G401 (cell line): ENCODE data around the gene TMEM59. TPM values are rescaled to one million over a fixed set of nuclear protein-coding genes. Genes with fewer than 3 reads are reported as not detected.
"Not testable (repeated sequence)": the region's sequence is repeated elsewhere in the genome, so short reads cannot be mapped to it uniquely, and the experiment has no call there.

ENCODE experiments used
- DNase-seq: peaks from one replicate; pipeline ENCODE4 v3.0.0-alpha.2; 2015; ENCODE audit warnings: low spot score
- in situ Hi-C: cut with HindIII; loops from 2 replicates; pipeline ENCODE4 v1.10.0; 2016; ENCODE audit warnings: low sequenced_read_pairs, mixed read lengths
- total RNA-seq: library from RNA; depleted of rRNA; stranded (reverse); fragments of >200 nt; shearing (Covaris generic); gene quantifications from 2 replicates; pipeline ENCODE4 v1.2.3, GENCODE V29; 2014

Gene TMEM59
- total RNA-seq, 1 experiment from 2014 or later, result 126 TPM

DNA sequence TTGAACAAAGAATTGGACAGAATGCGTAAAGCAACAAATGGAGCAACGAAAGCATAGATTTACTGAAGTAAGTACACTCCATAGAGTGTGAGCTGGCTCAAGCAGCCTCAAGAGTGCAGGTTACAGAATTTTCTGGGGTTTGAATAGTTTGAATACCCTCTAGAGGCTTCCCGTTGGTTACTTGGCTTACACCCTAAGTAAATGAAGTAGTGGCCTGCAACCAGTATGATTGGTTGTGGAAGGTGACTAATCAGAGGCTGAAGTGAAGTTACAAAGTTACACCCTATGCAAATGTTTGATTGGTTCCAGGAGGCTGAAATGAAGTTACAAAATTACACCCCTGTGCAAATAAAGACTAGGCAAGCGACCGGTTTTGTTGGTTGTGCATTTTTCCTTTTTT lies 11.3 kb upstream of the TMEM59 start:
- in situ Hi-C loops, result no loop called here
- DNase-seq, result no peak

DNA sequence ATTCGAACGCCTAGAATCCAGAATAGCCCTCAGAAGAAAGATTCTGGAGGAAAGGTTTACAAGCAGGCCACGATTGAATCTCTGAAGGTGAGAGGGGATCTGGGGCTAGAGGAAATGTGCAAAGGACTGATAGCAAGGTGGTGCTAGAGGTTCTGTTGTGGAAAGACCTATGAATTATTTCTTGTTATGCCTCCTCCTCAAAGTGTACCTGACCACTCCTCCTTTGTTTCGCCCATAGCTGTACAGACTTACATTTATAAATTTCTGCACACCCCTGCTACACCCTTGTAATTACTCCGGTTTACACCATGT lies 1.4 kb upstream of the TMEM59 start:
- no peak for DNase-seq
- in situ Hi-C loops, result no loop called here

DNA sequence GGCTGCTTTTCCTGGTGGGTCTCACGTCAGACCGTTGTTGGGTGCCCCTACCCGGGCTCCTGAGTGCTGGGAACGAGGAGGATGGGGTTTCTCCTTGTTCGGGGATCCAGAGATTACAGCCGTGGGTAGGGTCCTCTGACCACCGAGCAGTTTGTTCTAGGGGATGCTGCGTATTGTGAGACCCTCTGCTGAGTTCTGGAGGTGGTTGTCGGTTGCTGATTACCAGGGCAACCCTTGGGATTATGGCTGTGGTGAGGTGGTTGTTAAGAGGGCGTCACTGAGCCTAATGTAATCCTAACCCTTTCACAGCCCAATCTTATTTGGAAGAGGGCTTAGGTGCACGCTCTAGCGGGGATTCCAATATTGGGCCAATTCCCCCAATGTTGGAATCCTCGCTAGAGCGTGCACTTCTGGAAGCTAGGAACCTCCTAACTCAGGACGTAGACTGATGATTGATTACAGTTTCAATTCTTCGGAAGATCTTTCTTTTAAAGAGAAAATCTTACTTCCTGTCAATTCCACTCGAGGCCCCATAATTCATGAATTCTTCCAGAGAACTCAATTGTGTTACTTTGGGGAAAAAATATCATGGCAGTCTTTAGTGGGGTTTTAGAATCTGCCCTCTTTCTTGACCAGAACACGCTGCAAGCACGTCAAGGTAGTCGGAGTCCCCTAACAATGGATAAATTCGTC lies 887 bp upstream of the TMEM59 start:
- in situ Hi-C loops, result no loop called here
- no peak for DNase-seq

DNA sequence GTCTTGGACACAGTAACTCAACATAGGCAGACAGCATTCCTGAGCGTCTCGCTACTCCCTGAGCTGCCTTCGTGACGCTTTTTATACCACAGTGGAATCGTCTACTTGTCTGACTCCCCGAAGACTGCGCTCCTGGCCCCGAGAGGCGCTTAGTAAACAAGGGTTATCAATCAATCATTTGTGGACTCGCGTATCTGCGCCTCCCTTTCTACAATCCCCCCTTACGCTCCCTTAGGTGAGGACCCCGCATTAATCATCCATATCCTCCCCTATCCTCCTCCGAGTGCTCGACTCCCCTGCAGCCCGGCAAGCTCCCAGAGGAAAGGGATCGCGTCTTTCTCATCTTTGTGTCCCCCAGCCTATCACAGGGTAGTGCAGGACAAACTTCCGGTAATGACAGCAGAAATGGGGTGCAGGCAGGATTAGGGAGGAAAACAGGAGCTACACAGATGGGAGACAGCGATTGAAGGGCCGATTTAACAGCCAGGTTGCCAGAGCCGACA lies 522 bp downstream of the TMEM59 start:
- in situ Hi-C loops, result no loop called here
- peak; percentile 67 for DNase-seq

DNA sequence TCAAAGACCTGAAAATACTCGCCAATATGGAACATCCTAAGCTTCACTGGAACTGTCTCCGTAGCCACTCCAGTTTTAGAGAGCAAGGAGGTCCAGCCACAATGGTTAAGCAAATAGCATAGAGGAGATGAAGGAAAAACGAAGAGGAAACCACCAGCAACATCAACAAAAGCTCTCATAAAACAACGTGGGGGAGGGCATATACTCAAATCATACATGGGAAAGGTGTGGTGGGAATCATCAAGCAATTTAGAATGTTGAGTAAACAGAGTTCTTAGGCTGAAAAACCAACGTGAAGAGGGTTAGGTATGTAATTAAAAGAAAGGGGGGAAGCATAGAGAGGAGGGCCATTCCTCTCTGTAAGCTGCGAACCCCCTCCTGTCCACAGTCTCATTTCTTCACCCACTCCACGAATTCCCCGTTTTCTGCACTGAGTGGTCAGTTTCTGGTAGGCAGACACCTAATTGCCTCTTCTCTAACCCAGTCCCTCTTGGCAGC lies 1.0 kb downstream of the TMEM59 start:
- in situ Hi-C loops, result no loop called here
- DNase-seq, result no peak

DNA sequence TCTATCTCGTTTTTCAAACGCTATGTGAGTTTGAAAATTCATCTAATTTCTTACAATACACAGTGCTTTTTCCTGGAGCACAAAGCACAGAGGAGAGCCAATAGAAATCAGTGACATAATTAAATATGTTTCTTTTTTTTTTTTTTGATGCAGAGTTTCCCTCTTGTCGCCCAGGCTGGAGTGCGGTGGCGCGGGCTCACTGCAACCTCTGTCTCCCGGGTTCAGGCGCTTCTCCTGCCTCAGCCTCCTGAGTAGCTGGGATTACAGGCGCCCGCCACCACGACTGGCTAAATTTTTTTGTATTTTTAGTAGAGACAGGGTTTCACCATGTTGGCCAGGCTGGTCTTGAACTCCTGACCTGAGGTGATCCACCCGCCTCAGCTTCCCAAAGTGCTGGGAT lies 2.6 kb downstream of the TMEM59 start:
- DNase-seq, in situ Hi-C loops: not testable (repeated sequence)

DNA sequence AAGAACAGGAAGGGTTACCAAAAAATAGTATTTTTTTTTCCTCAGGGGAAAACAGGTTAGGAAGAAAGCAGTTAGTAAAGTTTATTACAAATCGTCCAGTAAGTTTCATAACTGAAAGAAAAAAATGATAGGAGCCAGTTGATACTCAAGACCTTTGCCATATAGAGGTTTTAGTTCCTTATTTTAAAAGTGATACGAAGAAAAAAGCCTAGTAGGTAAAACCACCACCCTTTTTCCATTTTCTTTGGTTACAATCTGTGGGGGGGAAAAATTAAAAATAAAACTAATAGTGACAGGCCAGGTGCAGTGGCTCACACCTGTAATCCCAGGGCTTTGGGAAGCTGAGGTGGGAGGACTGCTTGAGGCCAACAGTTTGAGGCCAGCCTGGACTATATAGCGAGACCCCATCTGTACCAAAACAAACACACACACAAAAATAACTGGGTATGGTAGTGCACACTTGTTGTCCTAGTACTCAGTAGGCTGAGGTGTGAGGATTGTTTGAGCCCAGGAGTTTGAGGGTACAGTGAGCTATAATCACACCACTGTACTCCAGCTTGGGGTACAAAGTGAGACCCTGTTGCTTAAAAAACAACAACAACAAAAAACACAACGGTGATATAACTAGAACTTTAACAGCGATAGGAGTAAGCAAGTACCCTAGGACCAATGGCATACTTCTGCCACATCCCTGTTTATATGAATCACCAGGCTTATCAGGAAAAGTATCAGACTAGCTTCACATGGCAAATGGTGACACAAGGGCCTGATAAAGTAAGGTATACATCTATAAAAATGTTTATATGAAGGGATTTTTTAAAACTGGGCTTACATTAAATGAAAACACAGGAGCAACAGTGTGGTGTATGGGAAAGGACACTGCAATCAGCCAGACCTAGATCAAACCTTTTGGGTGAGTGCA lies 5.4 kb downstream of the TMEM59 start:
- in situ Hi-C loops, result no loop called here
- no peak for DNase-seq

DNA sequence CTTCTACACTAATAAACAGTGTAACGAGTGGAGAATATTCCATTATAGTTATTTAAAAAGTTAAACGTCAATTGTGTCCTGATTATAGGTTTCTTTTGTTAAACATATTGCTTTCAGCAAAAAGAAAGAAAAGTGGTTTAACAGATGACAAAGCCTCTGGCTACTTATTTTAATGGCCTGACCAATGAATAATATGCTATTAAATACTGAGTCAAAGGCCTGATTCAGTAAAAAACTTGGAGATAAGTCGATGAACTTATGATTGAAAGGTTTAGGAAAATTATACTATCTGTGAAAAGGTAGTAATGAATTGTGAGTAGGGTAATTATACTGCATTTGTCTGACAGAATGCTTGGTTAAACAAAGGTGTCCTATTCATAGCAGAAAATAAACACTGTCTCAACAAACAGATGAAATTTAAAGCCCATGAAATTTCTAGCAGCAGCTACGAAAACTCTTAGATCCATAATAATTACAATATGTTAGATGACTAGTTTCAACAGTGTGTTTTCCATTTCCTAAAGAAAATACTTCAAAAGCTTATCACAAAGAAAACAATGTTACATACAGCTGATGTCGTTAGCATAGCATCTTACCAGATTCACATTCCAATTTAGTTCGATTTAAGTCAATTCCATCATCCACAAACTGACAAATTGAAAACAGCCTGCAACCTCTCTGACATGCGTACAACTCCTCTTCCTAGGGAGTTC lies 6.2 kb downstream of the TMEM59 start:
- no peak for DNase-seq
- in situ Hi-C loops, result no loop called here

DNA sequence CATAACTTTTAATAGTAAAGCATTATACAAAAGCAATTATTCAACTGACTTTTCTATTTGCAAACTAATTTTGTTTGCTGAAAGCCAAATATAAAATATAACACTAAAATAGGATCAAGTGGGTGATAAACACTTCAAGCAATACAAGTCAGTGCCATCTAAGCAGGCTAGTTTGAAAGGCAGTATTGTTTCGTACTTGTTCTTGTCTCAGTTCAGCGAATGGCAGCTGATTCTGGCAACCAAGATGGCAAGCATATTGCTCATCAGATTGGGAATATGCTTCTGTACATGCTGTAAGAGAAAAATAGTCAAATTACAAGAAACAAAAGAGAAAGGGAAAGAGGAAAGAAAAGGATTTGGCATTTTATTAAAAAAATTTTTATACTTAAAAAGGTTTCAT lies 7.5 kb downstream of the TMEM59 start:
- DNase-seq, result no peak
- in situ Hi-C loops, result no loop called here

DNA sequence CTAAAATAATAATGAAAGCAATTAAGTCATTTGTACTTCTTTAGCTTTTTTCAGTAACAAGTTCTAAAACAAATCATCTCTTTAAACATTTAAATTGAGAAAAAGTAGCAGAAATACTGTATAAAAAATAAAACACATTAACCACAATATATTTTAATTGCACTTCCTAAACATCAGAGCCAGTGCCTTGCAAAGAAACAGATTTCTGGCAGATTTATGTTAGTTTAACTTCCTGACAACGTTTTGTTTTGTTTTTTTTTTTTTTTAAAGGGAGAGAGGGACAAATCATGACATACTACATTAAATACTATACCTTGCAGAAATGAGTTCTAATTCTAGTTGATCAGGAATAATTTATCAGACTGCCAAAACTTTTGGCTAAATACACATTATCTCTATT lies 11.2 kb downstream of the TMEM59 start:
- in situ Hi-C loops, result loop anchor here (5.0 kb wide), 1 partner anchor 70 kb away; no protein-coding TSS in a partner anchor
- DNase-seq, result no peak

DNA sequence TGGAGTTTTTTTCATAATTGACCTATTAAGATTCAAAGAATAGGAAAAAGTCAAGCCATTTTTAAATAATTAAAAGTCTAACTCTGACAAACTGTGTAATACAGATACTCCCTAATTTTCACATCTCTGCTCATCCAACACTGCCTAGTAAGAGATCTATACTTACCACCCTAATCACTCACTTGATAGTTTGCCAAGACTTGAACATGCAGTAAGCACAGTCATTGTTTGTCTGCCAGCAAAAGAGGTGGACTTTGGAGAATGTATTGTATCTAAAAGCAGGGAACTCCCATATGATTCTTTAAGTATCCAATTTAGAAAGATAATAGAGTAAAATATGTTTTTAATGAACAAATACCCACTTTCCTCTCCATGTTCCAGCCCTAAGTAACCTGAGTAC lies 15.5 kb downstream of the TMEM59 start:
- in situ Hi-C loops, result no loop called here
- no peak for DNase-seq

DNA sequence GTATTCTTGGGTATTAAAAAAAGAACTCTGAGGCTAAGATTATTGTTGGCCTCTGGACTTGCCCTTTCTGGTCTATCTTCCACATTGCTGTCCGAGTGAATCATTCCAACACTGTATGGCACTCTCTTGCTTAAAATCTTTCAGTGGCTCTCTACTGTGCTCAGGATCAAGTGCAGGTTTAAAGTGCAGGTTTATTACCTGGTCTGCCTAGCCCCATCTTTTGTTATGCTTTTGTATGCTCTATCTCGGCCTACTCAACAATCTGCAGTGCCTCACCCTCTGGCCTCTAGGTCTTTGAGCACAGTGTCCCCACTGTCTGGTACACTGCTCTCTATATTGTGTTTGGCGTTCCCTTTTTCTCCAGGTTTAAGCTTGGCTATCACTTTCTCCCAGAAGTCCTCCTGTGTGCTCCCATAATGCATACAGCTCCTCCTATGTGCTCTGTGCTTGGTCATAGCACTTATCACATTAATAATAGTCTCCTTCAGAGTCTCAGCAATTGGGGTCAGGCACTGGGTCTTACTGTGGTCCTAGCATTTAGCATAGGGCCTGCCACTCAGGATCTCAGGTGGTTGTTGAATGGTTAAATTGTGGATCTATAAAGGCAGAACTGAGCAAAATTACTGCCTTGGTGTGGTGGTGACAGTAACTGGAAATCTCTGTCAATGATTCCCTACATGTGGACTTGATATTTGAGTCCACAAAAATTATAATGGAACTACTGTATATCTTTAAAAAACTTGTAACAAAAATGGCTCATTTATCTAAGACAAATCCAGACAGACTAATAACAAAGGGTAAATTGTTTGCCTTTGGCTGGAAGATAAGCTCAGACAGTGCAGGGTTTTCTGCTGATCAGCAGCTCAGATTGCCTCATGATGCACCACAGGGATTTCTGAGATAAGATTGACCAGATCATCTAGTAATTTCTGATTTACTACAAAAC lies 24.4 kb downstream of the TMEM59 start:
- in situ Hi-C loops, result no loop called here
- no peak for DNase-seq

DNA sequence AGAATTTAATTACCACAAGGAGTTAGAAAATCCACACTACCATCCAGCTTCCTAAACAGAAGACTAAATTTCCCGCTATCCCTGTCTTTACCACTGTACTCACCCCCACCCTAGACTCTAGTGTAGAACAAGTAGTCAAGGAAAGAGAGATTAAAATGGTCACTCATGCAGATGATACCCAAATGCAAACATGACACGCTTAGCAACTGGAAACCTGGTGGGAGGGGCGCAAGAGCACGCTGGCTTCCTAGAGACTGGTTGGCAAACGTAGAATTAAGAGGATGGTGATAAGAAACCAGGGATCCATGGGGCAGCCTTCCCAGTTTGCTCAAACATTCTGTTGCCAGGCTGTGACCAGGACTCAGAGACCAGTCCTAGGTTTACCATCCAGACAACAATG lies 25.2 kb downstream of the TMEM59 start:
- DNase-seq, result no peak
- in situ Hi-C loops, result no loop called here

DNA sequence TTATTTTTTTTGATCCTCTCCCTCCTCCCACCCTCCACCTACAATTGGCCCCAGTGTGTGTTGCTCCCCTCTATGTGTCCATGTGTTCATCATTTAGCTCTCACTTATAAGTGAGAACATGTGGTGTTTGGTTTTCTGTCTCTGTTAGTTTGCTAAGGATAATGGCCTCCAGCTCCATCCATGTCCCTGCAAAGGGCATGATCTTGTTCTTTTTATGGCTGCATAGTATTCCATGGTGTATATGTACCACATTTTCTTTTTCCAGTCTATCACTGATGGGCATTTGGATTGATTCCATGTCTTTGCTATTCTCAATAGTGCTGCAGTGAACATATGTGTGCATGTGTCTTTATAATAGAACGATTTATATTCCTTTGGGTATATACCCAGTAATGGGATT lies 28.2 kb downstream of the TMEM59 start:
- DNase-seq, in situ Hi-C loops: not testable (repeated sequence)

DNA sequence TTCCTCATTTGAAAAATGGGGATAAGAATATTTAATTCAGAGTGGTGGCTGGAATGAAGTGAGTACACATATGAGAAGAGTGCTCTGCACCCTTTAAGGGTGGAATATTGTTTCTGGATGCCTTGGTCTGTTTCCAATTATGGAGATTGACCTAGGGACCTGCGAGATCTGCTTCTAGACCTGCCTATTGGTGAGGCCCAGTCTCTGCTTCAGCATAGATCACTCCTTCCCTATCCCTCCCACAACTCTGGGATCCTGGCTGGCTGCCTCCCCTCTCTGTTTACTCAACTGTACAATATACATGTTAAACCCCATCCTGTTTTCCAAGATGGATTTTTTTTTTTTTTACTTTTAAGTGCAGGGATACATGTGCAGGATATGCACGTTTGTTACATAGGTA lies 28.6 kb downstream of the TMEM59 start:
- in situ Hi-C loops, result no loop called here
- DNase-seq, result no peak

DNA sequence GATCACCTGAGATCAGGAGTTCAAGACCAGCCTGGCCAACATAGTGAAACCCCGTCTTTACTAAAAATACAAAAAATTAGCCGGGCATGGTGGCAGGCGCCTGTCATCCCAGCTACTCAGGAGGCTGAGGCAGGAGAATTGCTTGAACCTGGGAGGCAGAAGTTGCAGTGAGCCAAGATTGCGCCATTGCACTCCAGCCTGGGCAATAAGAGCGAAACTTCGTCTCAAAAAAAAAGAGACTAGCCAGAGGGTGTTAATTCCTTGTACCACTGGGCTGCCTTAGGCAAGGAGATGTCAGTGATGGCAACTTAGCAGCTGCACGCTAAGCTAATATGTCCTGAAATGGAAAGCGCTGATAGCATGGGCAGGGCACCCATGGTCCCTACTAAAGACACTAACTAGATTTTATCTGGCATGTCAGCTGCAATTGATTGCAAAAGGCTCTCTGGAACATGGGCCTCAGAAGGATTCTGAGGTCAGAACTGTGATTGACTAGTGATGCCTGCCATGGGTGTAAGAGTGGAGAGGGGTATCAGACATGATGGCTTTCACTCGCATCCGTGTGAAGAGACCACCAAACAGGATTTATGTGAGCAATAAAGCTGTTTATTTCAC lies 33.3 kb downstream of the TMEM59 start:
- in situ Hi-C loops, DNase-seq: not testable (repeated sequence)

DNA sequence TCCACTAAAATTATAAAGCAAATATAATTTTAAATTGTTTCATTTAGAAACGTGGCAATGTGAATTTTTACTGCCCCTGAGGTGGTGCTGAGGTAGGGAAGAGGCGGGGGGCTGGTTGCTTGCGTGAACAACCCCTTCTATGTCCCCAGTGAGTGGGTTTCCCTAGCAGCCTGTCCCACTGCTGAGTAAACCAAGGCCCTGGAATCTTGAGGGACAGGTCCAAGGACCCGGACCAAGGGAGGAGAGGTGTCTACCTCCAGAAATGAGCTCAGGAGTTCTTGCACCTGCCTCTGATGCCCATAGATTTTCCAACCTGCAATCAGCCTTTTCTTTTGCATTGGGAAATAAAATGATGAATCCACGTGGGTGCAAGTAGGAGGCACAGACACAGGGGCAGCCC lies 34.4 kb downstream of the TMEM59 start:
- no peak for DNase-seq
- in situ Hi-C loops, result no loop called here

DNA sequence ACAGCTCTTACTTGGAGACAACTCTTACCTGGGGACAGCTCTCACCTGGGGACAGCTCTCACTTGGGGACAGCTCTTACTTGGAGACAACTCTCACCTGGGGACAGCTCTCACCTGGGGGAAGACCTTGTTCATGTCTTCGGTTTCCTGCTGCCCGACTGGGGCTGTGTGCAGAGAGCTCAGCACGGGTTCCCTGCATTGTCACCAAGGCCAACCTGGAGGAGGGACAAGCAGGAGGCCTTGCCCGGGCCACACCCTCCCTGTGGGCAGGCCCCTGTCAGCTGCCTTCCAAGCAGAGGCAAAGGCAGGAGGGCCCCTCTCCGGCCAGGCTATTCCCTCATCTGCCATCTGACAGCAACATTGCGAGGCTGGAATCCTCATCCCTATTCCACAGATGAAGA lies 35.0 kb downstream of the TMEM59 start, which contains the start of gene LDLRAD1:
LDLRAD1 (minus strand) TSS at position 208 of the 400 bp plus-strand sequence; CDS start at position 134, 74 bp downstream.
- no peak for DNase-seq
- in situ Hi-C loops, result no loop called here
